NCI-H2029 (cell line): ENCODE data around the gene IPMK.
"Not testable (repeated sequence)": the region's sequence is repeated elsewhere in the genome, so short reads cannot be mapped to it uniquely, and the experiment has no call there.

ENCODE experiments used
- DNase-seq: peaks from one replicate; lab custom pipeline; 2025; lab: John Stamatoyannopoulos, UW

IPMK gene

GRCh38 chr10:58266826-58267712 lies 625 bp downstream of the IPMK start:
- no peak for DNase-seq

GRCh38 chr10:58266003-58266825 lies 1.5 kb downstream of the IPMK start:
- no peak for DNase-seq

GRCh38 chr10:58265249-58265648 lies 2.4 kb downstream of the IPMK start:
- DNase-seq, result no peak

- no peak for DNase-seq
Measured at GRCh38 chr10:58264780-58265179, 2.9 kb downstream of the IPMK start.

- DNase-seq, result no peak
Measured at GRCh38 chr10:58262766-58263165, 4.9 kb downstream of the IPMK start.

- DNase-seq, result no peak
Measured at GRCh38 chr10:58260334-58260733, 7.4 kb downstream of the IPMK start.

GRCh38 chr10:58258977-58259692 lies 8.6 kb downstream of the IPMK start:
- no peak for DNase-seq

- not testable (repeated sequence) for DNase-seq
Measured at GRCh38 chr10:58256013-58256780, 11.5 kb downstream of the IPMK start.

- no peak for DNase-seq
Measured at GRCh38 chr10:58254644-58255043, 13.1 kb downstream of the IPMK start.

- DNase-seq, result no peak
Measured at GRCh38 chr10:58253184-58253583, 14.5 kb downstream of the IPMK start.

GRCh38 chr10:58244666-58245065 lies 23.0 kb downstream of the IPMK start:
- DNase-seq, result not testable (repeated sequence)

- DNase-seq, result not testable (repeated sequence)
Measured at GRCh38 chr10:58244242-58244641, 23.5 kb downstream of the IPMK start.

GRCh38 chr10:58243801-58244200 lies 23.9 kb downstream of the IPMK start:
- not testable (repeated sequence) for DNase-seq

- DNase-seq, result no peak
Measured at GRCh38 chr10:58243269-58243668, 24.4 kb downstream of the IPMK start.

GRCh38 chr10:58241346-58241745 lies 26.3 kb downstream of the IPMK start:
- DNase-seq, result no peak

GRCh38 chr10:58240531-58240930 lies 27.2 kb downstream of the IPMK start:
- no peak for DNase-seq

- DNase-seq, result no peak
Measured at GRCh38 chr10:58239561-58240169, 28.0 kb downstream of the IPMK start.

- no peak for DNase-seq
Measured at GRCh38 chr10:58237014-58237834, 30.5 kb downstream of the IPMK start.

- peak; percentile 17 for DNase-seq
Measured at GRCh38 chr10:58229856-58230255, 37.8 kb downstream of the IPMK start.

- no peak for DNase-seq
Measured at GRCh38 chr10:58225654-58226053, 42.0 kb downstream of the IPMK start.
